ENCODE data around the gene COG3.
A peak's percentile ranks its signal among the peaks of the same experiment; 100 is the strongest.

COG3 gene

GRCh38 chr13:45447050-45447661, 17.6 kb upstream of the COG3 start:
- DNase-seq: no peak

GRCh38 chr13:45448965-45449559, 15.7 kb upstream of the COG3 start:
- DNase-seq: no peak

- no peak for DNase-seq
These were observed 13.5 kb upstream of the COG3 start for GRCh38 chr13:45451282-45451681.

GRCh38 chr13:45454204-45454603, 10.5 kb upstream of the COG3 start:
- no peak for DNase-seq

- DNase-seq: no peak
These were observed 8.4 kb upstream of the COG3 start for GRCh38 chr13:45456196-45456972.

- DNase-seq: no peak
These were observed 525 bp upstream of the COG3 start for GRCh38 chr13:45464141-45464686.

- no peak for DNase-seq
These were observed 1.6 kb downstream of the COG3 start for GRCh38 chr13:45466359-45466758.

GRCh38 chr13:45468635-45469034, 3.9 kb downstream of the COG3 start:
- no peak for DNase-seq

- DNase-seq: no peak
These were observed 7.5 kb downstream of the COG3 start for GRCh38 chr13:45472171-45472705.

GRCh38 chr13:45473627-45474026, 8.9 kb downstream of the COG3 start:
- DNase-seq: peak; percentile 19

GRCh38 chr13:45474584-45475454, 10.1 kb downstream of the COG3 start:
- DNase-seq: no peak

- no peak for DNase-seq
These were observed 14.9 kb downstream of the COG3 start for GRCh38 chr13:45479661-45480060.

- DNase-seq: no peak
These were observed 16.9 kb downstream of the COG3 start for GRCh38 chr13:45481688-45482087.

- no peak for DNase-seq
These were observed 17.9 kb downstream of the COG3 start for GRCh38 chr13:45482571-45483173.

- DNase-seq: no peak
These were observed 22.9 kb downstream of the COG3 start for GRCh38 chr13:45487604-45488003.

GRCh38 chr13:45490068-45490467, 25.3 kb downstream of the COG3 start:
- DNase-seq: peak; percentile 13

GRCh38 chr13:45492538-45492937, 27.8 kb downstream of the COG3 start:
- DNase-seq: no peak

GRCh38 chr13:45496942-45497341, 32.2 kb downstream of the COG3 start:
- DNase-seq: no peak

- no peak for DNase-seq
These were observed 35.9 kb downstream of the COG3 start for GRCh38 chr13:45500492-45501174.

GRCh38 chr13:45501175-45501526, 36.4 kb downstream of the COG3 start:
- no peak for DNase-seq

- DNase-seq: no peak
These were observed 38.9 kb downstream of the COG3 start for GRCh38 chr13:45503658-45504057.

GRCh38 chr13:45506811-45507210, 42.1 kb downstream of the COG3 start:
- no peak for DNase-seq

Data from activated CD4-positive, alpha-beta T cell treated with anti-CD3 and anti-CD28 coated beads, Interleukin-2, amount 50 U/mL, for 1 hour (primary cell).